ENCODE measurements around the gene PSMC1.

PSMC1 gene

GRCh38 chr14:90280096-90280495 lies 23.7 kb downstream of the PSMC1 start:
- Histone ChIP-seq H3K36me3 (ENCODE audit: insufficient read depth, low read length) (peaks cover 51% of the 10 kb centered on the region), H3K4me3 (ENCODE audit: low read length) (no peak overlapping the region), H2AFZ (ENCODE audit: low read depth, low read length) (no peak overlapping the region), H3K4me1 (ENCODE audit: insufficient read depth, low read length) (no peaks in the 10 kb centered on the region), H3K9me3 (ENCODE audit: low read length) (no peaks in the 10 kb centered on the region), H3K27me3 (ENCODE audit: insufficient read depth, low read length) (no peaks in the 10 kb centered on the region)

- Histone ChIP-seq H3K4me3 (ENCODE audit: low read length) (no peak overlapping the region), H3K36me3 (ENCODE audit: insufficient read depth, low read length) (peaks cover 47% of the 10 kb centered on the region), H3K27me3 (ENCODE audit: insufficient read depth, low read length) (no peaks in the 10 kb centered on the region), H3K9me3 (ENCODE audit: low read length) (no peaks in the 10 kb centered on the region), H2AFZ (ENCODE audit: low read depth, low read length) (no peak overlapping the region), H3K4me1 (ENCODE audit: insufficient read depth, low read length) (no peaks in the 10 kb centered on the region)
Observed at GRCh38 chr14:90281261-90281660, 24.9 kb downstream of the PSMC1 start.

GRCh38 chr14:90281756-90282155 lies 25.4 kb downstream of the PSMC1 start:
- no peaks in the 10 kb centered on the region for H3K27me3 ChIP-seq (ENCODE audit: insufficient read depth, low read length)
- no peak overlapping the region for H2AFZ ChIP-seq (ENCODE audit: low read depth, low read length)
- H3K36me3 ChIP-seq (ENCODE audit: insufficient read depth, low read length), result peaks cover 48% of the 10 kb centered on the region

GRCh38 chr14:90287791-90288190 lies 31.4 kb downstream of the PSMC1 start:
- Histone ChIP-seq H2AFZ (ENCODE audit: low read depth, low read length) (no peak overlapping the region), H3K4me3 (ENCODE audit: low read length) (no peak overlapping the region), H3K4me1 (ENCODE audit: insufficient read depth, low read length) (peaks cover 11% of the 10 kb centered on the region), H3K36me3 (ENCODE audit: insufficient read depth, low read length) (peaks cover 55% of the 10 kb centered on the region), H3K9me3 (ENCODE audit: low read length) (no peaks in the 10 kb centered on the region), H3K27me3 (ENCODE audit: insufficient read depth, low read length) (no peaks in the 10 kb centered on the region)

More at GRCh38 chr14:90281756-90282155, 25.4 kb downstream of the PSMC1 start:
- H3K9me3 ChIP-seq (ENCODE audit: low read length), result no peaks in the 10 kb centered on the region
- H3K4me1 ChIP-seq (ENCODE audit: insufficient read depth, low read length), result no peaks in the 10 kb centered on the region
- H3K4me3 ChIP-seq (ENCODE audit: low read length), result no peak overlapping the region

- Histone ChIP-seq H3K4me1 (ENCODE audit: insufficient read depth, low read length) (peaks cover 11% of the 10 kb centered on the region), H3K27me3 (ENCODE audit: insufficient read depth, low read length) (no peaks in the 10 kb centered on the region), H3K4me3 (ENCODE audit: low read length) (no peak overlapping the region), H3K36me3 (ENCODE audit: insufficient read depth, low read length) (peaks cover 55% of the 10 kb centered on the region), H2AFZ (ENCODE audit: low read depth, low read length) (no peak overlapping the region), H3K9me3 (ENCODE audit: low read length) (no peaks in the 10 kb centered on the region)
Observed at GRCh38 chr14:90288651-90289355, 32.5 kb downstream of the PSMC1 start.

- Histone ChIP-seq H2AFZ (ENCODE audit: low read depth, low read length) (no peak overlapping the region), H3K36me3 (ENCODE audit: insufficient read depth, low read length) (peaks cover 61% of the 10 kb centered on the region), H3K27me3 (ENCODE audit: insufficient read depth, low read length) (no peaks in the 10 kb centered on the region), H3K9me3 (ENCODE audit: low read length) (no peaks in the 10 kb centered on the region), H3K4me1 (ENCODE audit: insufficient read depth, low read length) (peaks cover 11% of the 10 kb centered on the region), H3K4me3 (ENCODE audit: low read length) (no peak overlapping the region)
Observed at GRCh38 chr14:90290337-90291011, 34.1 kb downstream of the PSMC1 start.

- H3K4me3 ChIP-seq (ENCODE audit: low read length), result no peak overlapping the region
- H3K9me3 ChIP-seq (ENCODE audit: low read length), result no peaks in the 10 kb centered on the region
- H3K27me3 ChIP-seq (ENCODE audit: insufficient read depth, low read length), result no peaks in the 10 kb centered on the region
- H2AFZ ChIP-seq (ENCODE audit: low read depth, low read length), result no peak overlapping the region
- peaks cover 11% of the 10 kb centered on the region for H3K4me1 ChIP-seq (ENCODE audit: insufficient read depth, low read length)
- H3K36me3 ChIP-seq (ENCODE audit: insufficient read depth, low read length), result peaks cover 62% of the 10 kb centered on the region
Observed at GRCh38 chr14:90291699-90292098, 35.3 kb downstream of the PSMC1 start.

- Histone ChIP-seq H2AFZ (ENCODE audit: low read depth, low read length) (no peak overlapping the region), H3K4me1 (ENCODE audit: insufficient read depth, low read length) (peaks cover 1% of the 10 kb centered on the region), H3K36me3 (ENCODE audit: insufficient read depth, low read length) (peaks cover 64% of the 10 kb centered on the region), H3K4me3 (ENCODE audit: low read length) (no peak overlapping the region), H3K27me3 (ENCODE audit: insufficient read depth, low read length) (no peaks in the 10 kb centered on the region), H3K9me3 (ENCODE audit: low read length) (no peaks in the 10 kb centered on the region)
Observed at GRCh38 chr14:90293766-90294730, 37.7 kb downstream of the PSMC1 start.

- Histone ChIP-seq H3K36me3 (ENCODE audit: insufficient read depth, low read length) (peaks cover 63% of the 10 kb centered on the region), H2AFZ (ENCODE audit: low read depth, low read length) (no peak overlapping the region), H3K4me1 (ENCODE audit: insufficient read depth, low read length) (no peaks in the 10 kb centered on the region), H3K4me3 (ENCODE audit: low read length) (no peak overlapping the region), H3K27me3 (ENCODE audit: insufficient read depth, low read length) (no peaks in the 10 kb centered on the region), H3K9me3 (ENCODE audit: low read length) (no peaks in the 10 kb centered on the region)
Observed at GRCh38 chr14:90294872-90295271, 38.5 kb downstream of the PSMC1 start.

- no peak overlapping the region for H3K4me3 ChIP-seq (ENCODE audit: low read length)
- no peaks in the 10 kb centered on the region for H3K9me3 ChIP-seq (ENCODE audit: low read length)
- no peaks in the 10 kb centered on the region for H3K4me1 ChIP-seq (ENCODE audit: insufficient read depth, low read length)
- H2AFZ ChIP-seq (ENCODE audit: low read depth, low read length), result no peak overlapping the region
- peaks cover 57% of the 10 kb centered on the region for H3K36me3 ChIP-seq (ENCODE audit: insufficient read depth, low read length)
- no peaks in the 10 kb centered on the region for H3K27me3 ChIP-seq (ENCODE audit: insufficient read depth, low read length)
Observed at GRCh38 chr14:90295870-90296516, 39.6 kb downstream of the PSMC1 start.

GRCh38 chr14:90296641-90297040 lies 40.3 kb downstream of the PSMC1 start:
- Histone ChIP-seq H3K27me3 (ENCODE audit: insufficient read depth, low read length) (no peaks in the 10 kb centered on the region), H3K4me3 (ENCODE audit: low read length) (no peak overlapping the region), H2AFZ (ENCODE audit: low read depth, low read length) (no peak overlapping the region), H3K9me3 (ENCODE audit: low read length) (no peaks in the 10 kb centered on the region), H3K4me1 (ENCODE audit: insufficient read depth, low read length) (no peaks in the 10 kb centered on the region), H3K36me3 (ENCODE audit: insufficient read depth, low read length) (peaks cover 56% of the 10 kb centered on the region)

GRCh38 chr14:90297876-90298629 lies 41.7 kb downstream of the PSMC1 start:
- Histone ChIP-seq H3K36me3 (ENCODE audit: insufficient read depth, low read length) (peaks cover 56% of the 10 kb centered on the region), H2AFZ (ENCODE audit: low read depth, low read length) (no peak overlapping the region), H3K4me3 (ENCODE audit: low read length) (no peak overlapping the region), H3K4me1 (ENCODE audit: insufficient read depth, low read length) (no peaks in the 10 kb centered on the region), H3K9me3 (ENCODE audit: low read length) (no peaks in the 10 kb centered on the region), H3K27me3 (ENCODE audit: insufficient read depth, low read length) (no peaks in the 10 kb centered on the region)
